GM18517 (cell line): ENCODE results near the gene FRAS1.
"Not testable (repeated sequence)": the region's sequence is repeated elsewhere in the genome, so short reads cannot be mapped to it uniquely, and the experiment has no call there.

ENCODE experiments used
- ATAC-seq: cut with Tn5 transposase; IDR thresholded peaks from one replicate; pipeline ENCODE4 v1.9.1; 2021; ENCODE audit warnings: mild to moderate bottlenecking, moderate library complexity; ENCODE audit not compliant: unreplicated experiment

Gene FRAS1

DNA sequence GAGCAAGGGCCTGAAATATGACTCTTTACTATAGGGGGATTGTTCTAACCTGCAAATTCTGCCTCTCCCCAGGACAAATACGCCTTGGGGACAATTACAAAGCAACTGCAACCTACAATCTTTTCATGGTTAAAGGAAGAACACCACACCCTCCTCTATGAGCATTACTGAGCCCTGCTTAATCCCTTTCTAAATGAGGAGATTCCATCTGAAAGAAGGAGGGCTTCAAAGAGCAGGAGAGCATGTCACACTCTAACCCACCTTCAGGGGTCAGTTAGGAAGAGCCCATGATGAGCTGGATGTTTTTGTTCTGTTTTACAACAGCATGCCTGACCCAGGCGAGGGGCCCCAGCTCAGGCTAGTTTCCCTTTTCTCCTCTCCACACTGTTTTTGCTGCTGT, 360.5 kb downstream of the FRAS1 start:
- no peak for ATAC-seq

DNA sequence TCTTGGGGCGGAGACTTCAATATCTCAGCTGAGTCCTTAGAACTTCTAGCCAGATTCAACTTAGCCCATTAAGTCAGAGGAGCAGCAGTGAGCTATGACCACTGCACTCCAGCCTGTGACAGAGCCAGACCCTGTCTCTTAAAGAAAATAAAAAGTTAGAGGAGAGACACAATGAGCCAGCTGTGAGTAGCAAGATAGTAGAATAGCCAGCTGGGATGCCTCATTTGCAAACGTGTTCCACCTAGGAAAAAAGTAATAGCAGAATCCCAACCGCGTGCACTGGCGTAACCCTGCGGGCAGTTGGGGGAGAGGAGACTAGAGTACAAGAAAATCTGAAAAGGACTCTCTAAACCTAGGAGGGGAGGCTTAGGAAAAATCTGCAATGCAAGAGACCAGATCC, 361.3 kb downstream of the FRAS1 start:
- no peak for ATAC-seq

- ATAC-seq, result no peak
These were observed 366.7 kb downstream of the FRAS1 start for GRCh38 chr4:78423790-78424189.

DNA sequence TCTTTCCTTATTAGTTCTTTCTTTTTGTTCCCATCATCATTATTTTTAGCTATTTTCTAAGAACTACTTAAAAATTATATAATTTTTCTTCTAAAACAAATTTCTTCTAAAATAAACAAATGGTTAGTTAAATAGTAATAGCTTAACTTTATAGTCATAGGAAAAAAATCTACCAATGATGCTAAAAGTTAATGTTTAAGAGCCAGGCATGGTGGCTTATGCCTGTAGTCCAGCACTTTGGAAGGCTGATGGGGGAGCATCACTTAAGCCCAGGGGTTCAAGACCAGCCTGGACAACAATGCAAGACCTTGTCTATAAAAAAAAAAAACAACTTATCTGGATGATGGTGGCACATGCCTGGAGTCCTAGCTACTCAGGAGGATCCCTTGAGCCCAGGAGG, 367.3 kb downstream of the FRAS1 start:
- no peak for ATAC-seq

DNA sequence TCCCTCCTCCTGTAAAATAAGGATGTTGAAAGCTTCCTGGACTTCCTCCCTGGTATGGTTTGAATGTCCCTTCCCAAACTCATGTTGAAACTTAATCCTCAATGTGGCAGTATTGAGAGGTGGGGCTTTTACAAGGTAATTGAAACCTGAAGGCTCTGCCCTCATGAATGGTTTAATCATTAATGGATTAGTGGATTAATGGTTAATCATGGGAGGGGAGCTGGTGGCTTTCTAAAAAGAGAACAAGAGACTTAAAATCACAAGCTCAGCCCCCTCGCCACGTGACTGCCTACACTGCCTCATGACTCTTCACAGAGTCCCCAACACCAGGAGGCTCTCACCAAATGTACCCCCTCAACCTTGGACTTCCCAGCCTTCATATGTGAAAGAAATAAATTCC, 369.8 kb downstream of the FRAS1 start:
- ATAC-seq, result no peak

- ATAC-seq, result no peak
These were observed 371.9 kb downstream of the FRAS1 start for GRCh38 chr4:78428996-78429395.

- ATAC-seq, result no peak
These were observed 375.8 kb downstream of the FRAS1 start for GRCh38 chr4:78432896-78433295.

DNA sequence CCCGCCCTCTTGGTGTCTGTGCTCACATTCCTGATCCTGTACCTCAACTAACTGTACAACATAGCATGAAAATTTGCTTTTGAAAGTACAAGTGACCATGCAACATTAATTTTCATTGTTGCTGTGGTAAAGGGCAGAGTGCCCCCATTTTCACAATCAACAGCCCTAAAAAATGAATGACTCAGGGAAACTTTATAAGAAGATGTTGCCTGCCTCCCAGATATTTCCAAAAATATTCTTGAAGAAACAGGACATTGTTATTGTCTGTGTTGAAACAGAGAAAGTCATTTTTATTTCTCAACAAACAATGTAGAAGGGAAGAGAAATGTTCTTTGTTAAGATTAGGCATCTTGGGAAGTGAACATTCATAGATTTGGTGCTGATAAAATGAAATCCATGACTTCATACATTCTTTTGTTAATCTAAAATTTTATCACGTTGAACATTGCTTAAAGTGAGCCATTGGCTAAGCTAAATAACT, 380.5 kb downstream of the FRAS1 start:
- no peak for ATAC-seq

- no peak for ATAC-seq
These were observed 382.2 kb downstream of the FRAS1 start for GRCh38 chr4:78439328-78439727.

GRCh38 chr4:78441756-78442155, 384.6 kb downstream of the FRAS1 start:
- no peak for ATAC-seq

DNA sequence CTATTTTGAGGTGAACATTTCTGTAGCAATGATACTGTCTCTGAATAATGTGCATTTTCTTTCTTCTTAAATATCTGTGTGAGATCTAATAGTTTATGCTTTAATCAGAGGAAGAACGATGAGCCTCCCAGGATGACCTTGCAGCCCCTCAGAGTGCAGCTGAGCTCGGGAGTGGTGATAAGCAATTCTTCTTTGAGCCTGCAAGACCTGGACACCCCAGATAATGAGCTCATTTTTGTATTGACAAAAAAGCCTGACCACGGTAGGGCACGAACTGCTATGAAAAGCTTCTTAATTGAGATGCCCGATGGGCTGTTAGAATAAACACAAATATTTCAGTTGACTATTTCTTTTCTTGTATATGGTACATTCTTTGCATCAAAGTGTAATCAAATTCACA, 389.5 kb downstream of the FRAS1 start:
- no peak for ATAC-seq

GRCh38 chr4:78451407-78451806, 394.3 kb downstream of the FRAS1 start:
- no peak for ATAC-seq

- no peak for ATAC-seq
These were observed 396.9 kb downstream of the FRAS1 start for GRCh38 chr4:78454016-78454415.

DNA sequence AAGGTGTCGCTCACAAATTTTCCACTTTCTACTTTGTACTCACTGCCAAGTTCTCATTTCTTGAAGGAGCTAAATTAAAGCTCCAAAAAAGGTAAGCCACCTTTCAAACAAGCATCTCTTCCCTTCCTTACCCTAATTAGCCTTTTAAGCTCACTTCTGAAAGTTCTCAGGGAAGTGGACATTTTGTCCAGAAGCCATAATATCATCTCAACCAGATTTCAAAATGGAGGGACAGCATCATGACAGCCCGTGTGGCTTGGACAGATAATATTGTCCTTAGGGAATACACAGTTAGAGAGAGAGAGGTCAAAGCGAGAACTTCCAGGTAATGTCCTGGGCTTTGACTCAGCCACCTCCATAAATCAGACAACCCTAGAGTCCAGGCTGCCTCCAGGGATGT, 400.6 kb downstream of the FRAS1 start:
- ATAC-seq, result no peak

DNA sequence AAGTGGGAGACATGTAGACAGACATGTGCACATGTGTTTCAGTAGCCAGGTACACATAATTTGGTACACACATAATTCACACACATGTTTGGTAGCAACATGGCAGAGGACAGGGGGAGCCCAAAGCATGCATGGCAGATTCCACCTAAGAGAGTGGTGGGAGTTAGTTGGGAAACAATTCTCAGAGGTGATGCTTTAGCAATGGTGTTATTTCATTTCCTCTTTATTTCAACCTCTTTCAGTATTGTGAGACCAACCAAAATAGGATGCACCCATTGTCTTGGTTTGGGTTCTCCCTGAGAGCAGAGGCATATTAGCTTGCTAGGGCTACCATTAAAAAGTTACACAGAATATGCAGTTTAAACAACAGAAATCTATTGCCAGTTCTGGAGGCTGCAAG, 402.2 kb downstream of the FRAS1 start:
- ATAC-seq, result no peak

DNA sequence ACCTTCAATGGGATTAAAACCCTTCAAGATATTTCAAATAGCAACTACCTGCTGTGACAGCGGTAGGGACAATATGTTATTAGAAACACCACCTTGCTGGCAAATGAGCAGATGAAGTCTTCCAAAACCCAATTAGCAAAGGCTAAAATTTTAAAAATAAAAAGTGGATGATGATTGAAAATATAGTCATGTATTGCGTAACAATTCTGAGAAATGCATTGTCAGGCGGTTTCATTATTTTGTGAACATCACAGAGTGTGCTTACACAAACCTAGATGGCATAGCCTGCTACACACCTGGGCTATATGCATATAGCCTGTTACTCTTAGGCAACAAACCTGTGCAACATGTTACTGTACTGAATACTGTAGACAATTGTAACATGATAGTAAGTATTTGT, 403.2 kb downstream of the FRAS1 start:
- no peak for ATAC-seq

DNA sequence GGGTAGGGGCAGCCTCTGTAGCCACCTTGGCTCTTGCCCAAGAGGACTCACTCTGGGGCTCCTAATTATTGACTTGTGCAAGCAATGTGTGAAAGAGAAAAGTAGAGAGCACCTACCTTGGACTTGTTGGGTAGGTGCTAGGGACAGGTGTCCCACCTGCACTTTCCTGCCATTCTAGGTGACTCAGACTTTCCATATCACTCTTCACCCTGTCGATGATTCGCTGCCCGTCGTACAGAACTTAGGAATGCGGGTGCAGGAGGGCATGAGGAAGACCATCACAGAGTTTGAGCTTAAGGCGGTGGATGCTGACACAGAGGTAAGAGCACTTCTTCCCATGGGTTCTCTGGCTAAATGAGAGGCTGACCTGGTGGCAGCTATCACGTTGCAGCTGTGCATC, 407.1 kb downstream of the FRAS1 start:
- ATAC-seq, result no peak

DNA sequence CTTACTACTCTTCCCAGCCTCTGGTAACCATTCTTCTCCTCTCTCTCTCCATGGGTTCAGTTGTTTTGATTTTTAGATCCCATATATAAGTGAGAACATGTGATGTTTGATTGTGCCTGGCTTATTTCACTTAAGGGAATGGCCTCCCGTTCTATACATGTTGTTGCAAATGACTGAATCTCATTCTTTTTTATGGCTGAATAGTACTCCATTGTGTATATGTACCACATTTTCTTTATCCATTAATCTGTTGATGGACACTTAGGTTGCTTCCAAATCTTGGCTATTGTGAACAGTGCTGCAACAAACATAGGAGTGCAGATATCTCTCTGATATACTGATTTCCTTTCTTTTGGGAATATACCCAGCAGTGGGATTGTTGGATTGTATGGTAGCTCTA, 410.1 kb downstream of the FRAS1 start:
- ATAC-seq, result not testable (repeated sequence)

- no peak for ATAC-seq
These were observed 411.1 kb downstream of the FRAS1 start for GRCh38 chr4:78468272-78468671.

DNA sequence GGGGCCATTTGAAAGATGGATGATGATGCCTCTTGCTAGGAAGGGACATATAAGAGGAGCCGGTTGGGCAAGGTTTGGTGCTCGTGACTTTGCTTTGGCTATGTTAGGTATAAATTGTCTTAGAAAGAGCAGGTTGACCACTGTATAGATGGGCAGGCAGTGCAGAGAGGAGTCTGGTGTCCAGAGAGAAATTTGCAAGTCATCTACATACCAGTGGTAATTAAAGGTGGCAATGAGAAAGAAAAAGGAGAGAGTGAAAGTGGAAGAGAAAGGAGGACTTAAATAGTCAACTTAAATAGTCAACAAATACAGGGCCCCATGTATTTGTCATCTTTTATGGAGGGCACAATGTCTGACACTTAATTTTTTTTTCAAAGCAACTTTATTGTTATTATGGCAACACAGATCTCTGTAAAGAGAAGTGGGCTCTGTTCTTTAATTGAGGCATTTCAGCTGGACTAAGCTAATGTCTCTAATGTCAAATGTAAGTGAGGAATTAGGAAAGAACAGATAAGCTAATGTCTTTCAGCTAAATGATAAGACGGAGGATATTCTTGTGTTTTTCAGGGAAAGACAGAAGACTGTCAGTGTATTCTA, 419.1 kb downstream of the FRAS1 start:
- no peak for ATAC-seq

DNA sequence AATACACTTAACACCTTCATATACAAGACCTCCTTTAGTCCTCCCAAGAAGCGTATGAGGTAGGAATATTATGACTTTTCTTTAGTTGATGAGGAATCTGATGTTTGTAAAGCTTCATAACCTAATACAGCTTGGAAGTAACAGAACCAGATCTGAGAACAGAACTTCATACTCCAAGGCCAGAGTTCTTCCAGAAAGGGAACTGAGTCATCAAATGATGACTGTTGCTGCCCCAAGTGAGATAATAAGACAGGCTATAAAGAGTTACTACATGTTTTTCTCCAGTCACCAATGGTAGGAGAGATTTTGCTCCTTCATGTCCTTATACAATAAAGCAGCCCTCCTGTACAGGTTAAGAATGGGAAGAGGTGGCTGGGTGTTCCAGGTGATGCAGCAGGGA, 420.2 kb downstream of the FRAS1 start:
- ATAC-seq, result no peak

- no peak for ATAC-seq
These were observed 421.4 kb downstream of the FRAS1 start for GRCh38 chr4:78478523-78478922.

GRCh38 chr4:78480286-78480685, 423.2 kb downstream of the FRAS1 start:
- ATAC-seq, result no peak
